Measurements from ENCODE around the gene GALNT2.

Gene GALNT2

GRCh38 chr1:230188826-230189225 is 121.8 kb downstream of the GALNT2 start:
- no peak for TF ChIP-seq EZH2 (optimal IDR thresholded peaks at IDR 0.05; ENCODE audit: low read depth, low read length)
- Histone ChIP-seq H3K9ac (ENCODE audit: low read length) (no peak overlapping the region), H4K20me1 (ENCODE audit: insufficient read depth, low read length) (no peaks in the 10 kb centered on the region), H3K9me2 (replicated peaks; ENCODE audit: insufficient read depth, low read length) (no peaks in the 10 kb centered on the region), H3K4me2 (ENCODE audit: low read depth, low read length) (no peak overlapping the region), H3K4me1 (ENCODE audit: low read length) (peaks cover 5% of the 10 kb centered on the region), H3K27me3 (replicated peaks; ENCODE audit: insufficient read depth, low read length) (no peaks in the 10 kb centered on the region), H3K9me3 (replicated peaks; ENCODE audit: insufficient read depth, low read length) (no peaks in the 10 kb centered on the region), H3K79me2 (ENCODE audit: low read length) (peaks cover 79% of the 10 kb centered on the region), H3K4me3 (ENCODE audit: low read length) (no peak overlapping the region), H3K27ac (ENCODE audit: low read length) (no peak overlapping the region), H2AFZ (ENCODE audit: low read length) (no peak overlapping the region), H3K36me3 (replicated peaks; ENCODE audit: insufficient read depth, low read length) (no peaks in the 10 kb centered on the region), H3F3A (ENCODE audit: insufficient read depth, low read length) (no peaks in the 10 kb centered on the region)
- no peak for DNase-seq

- no peaks in the 10 kb centered on the region for H3K9me3 ChIP-seq (replicated peaks; ENCODE audit: insufficient read depth, low read length)
- no peaks in the 10 kb centered on the region for H4K20me1 ChIP-seq (ENCODE audit: insufficient read depth, low read length)
- H3K27ac ChIP-seq (ENCODE audit: low read length): no peak overlapping the region
- H3K4me1 ChIP-seq (ENCODE audit: low read length): peaks cover 5% of the 10 kb centered on the region
- H2AFZ ChIP-seq (ENCODE audit: low read length): no peak overlapping the region
- DNase-seq: no peak
- no peaks in the 10 kb centered on the region for H3K27me3 ChIP-seq (replicated peaks; ENCODE audit: insufficient read depth, low read length)
- no peaks in the 10 kb centered on the region for H3K9me2 ChIP-seq (replicated peaks; ENCODE audit: insufficient read depth, low read length)
- H3K79me2 ChIP-seq (ENCODE audit: low read length): peaks cover 84% of the 10 kb centered on the region
- no peak for TF ChIP-seq EZH2phosphoT487 (IDR thresholded peaks at IDR 0.05; ENCODE audit: low read length)
- TF ChIP-seq EZH2 (optimal IDR thresholded peaks at IDR 0.05; ENCODE audit: low read depth, low read length): no peak
- no peak for TF ChIP-seq CTCF (IDR thresholded peaks at IDR 0.05; ENCODE audit: low read length)
- no peak overlapping the region for H3K4me2 ChIP-seq (ENCODE audit: low read depth, low read length)
- H3F3A ChIP-seq (ENCODE audit: insufficient read depth, low read length): no peaks in the 10 kb centered on the region
- H3K9ac ChIP-seq (ENCODE audit: low read length): no peak overlapping the region
- H3K36me3 ChIP-seq (replicated peaks; ENCODE audit: insufficient read depth, low read length): no peaks in the 10 kb centered on the region
- no peak overlapping the region for H3K4me3 ChIP-seq (ENCODE audit: low read length)
These were observed 122.3 kb downstream of the GALNT2 start for GRCh38 chr1:230189341-230189740.

GRCh38 chr1:230189824-230190223 is 122.8 kb downstream of the GALNT2 start:
- Histone ChIP-seq H3K27ac (ENCODE audit: low read length) (no peak overlapping the region), H3K9me3 (replicated peaks; ENCODE audit: insufficient read depth, low read length) (no peaks in the 10 kb centered on the region), H3K79me2 (ENCODE audit: low read length) (peaks cover 84% of the 10 kb centered on the region), H3K27me3 (replicated peaks; ENCODE audit: insufficient read depth, low read length) (no peaks in the 10 kb centered on the region), H3K4me3 (ENCODE audit: low read length) (no peak overlapping the region), H3K4me2 (ENCODE audit: low read depth, low read length) (no peak overlapping the region), H2AFZ (ENCODE audit: low read length) (no peak overlapping the region), H3K9ac (ENCODE audit: low read length) (no peak overlapping the region), H4K20me1 (ENCODE audit: insufficient read depth, low read length) (no peaks in the 10 kb centered on the region), H3K36me3 (replicated peaks; ENCODE audit: insufficient read depth, low read length) (no peaks in the 10 kb centered on the region), H3K9me2 (replicated peaks; ENCODE audit: insufficient read depth, low read length) (no peaks in the 10 kb centered on the region), H3F3A (ENCODE audit: insufficient read depth, low read length) (no peaks in the 10 kb centered on the region), H3K4me1 (ENCODE audit: low read length) (peaks cover 5% of the 10 kb centered on the region)
- no peak for DNase-seq
- TF ChIP-seq CTCF (IDR thresholded peaks at IDR 0.05; ENCODE audit: low read length): no peak
- TF ChIP-seq EZH2 (optimal IDR thresholded peaks at IDR 0.05; ENCODE audit: low read depth, low read length): no peak
- TF ChIP-seq EZH2phosphoT487 (IDR thresholded peaks at IDR 0.05; ENCODE audit: low read length): no peak

- Histone ChIP-seq H3K9ac (ENCODE audit: low read length) (no peak overlapping the region), H3K36me3 (replicated peaks; ENCODE audit: insufficient read depth, low read length) (no peaks in the 10 kb centered on the region), H3K27ac (ENCODE audit: low read length) (no peak overlapping the region), H3K9me2 (replicated peaks; ENCODE audit: insufficient read depth, low read length) (no peaks in the 10 kb centered on the region), H3K79me2 (ENCODE audit: low read length) (peaks cover 83% of the 10 kb centered on the region), H3K9me3 (replicated peaks; ENCODE audit: insufficient read depth, low read length) (no peaks in the 10 kb centered on the region), H3K27me3 (replicated peaks; ENCODE audit: insufficient read depth, low read length) (no peaks in the 10 kb centered on the region), H3K4me1 (ENCODE audit: low read length) (peaks cover under 1% of the 10 kb centered on the region; the same call in 1 of the 2 replicates), H3F3A (ENCODE audit: insufficient read depth, low read length) (no peaks in the 10 kb centered on the region), H3K4me2 (ENCODE audit: low read depth, low read length) (no peak overlapping the region), H4K20me1 (ENCODE audit: insufficient read depth, low read length) (no peaks in the 10 kb centered on the region), H3K4me3 (ENCODE audit: low read length) (no peak overlapping the region), H2AFZ (ENCODE audit: low read length) (no peak overlapping the region)
- TF ChIP-seq EZH2phosphoT487 (IDR thresholded peaks at IDR 0.05; ENCODE audit: low read length) (no peak), EZH2 (optimal IDR thresholded peaks at IDR 0.05; ENCODE audit: low read depth, low read length) (no peak)
- DNase-seq: no peak
These were observed 124.2 kb downstream of the GALNT2 start for GRCh38 chr1:230191079-230191804.

Data from MM.1S (cell line).